GM12878 (cell line): ENCODE results near the gene GNAT1. TPM values are rescaled to one million over a fixed set of nuclear protein-coding genes. Genes with fewer than 3 reads are reported as not detected.

ENCODE experiments used
- ATAC-seq: fragments of 200-7000 bp; cut with Tn5 transposase; 3 replicates; pipeline ENCODE4 v1.9.1; 2020; ENCODE audit warnings: mild to moderate bottlenecking, moderate library complexity
- BruUV-seq: library from RNA; stranded (reverse); fragments of 400-500 nt; replicated peaks from 2 replicates; lab custom pipeline; 2021; lab: Mats Ljungman, UMichigan
- CTCF ChIA-PET: fragments of 300-600 bp; sonication (Branson Sonifier 250); formaldehyde crosslinking; extraction: SDS; loops from one replicate; lab custom pipeline; 2021; ENCODE audit warnings: inconsistent platforms; lab: Yijun Ruan, JAX
- POLR2A ChIA-PET: fragments of 350-600 bp; formaldehyde crosslinking; extraction: SDS; loops from one replicate; lab custom pipeline; 2021; ENCODE audit warnings: inconsistent platforms; lab: Charles Lee
- RAD21 ChIA-PET: fragments of 300-600 bp; sonication (Branson Sonifier 250); formaldehyde crosslinking; loops from one replicate; lab custom pipeline; 2023; ENCODE audit warnings: antibody characterized with exemption; ENCODE audit not compliant: unreplicated experiment; lab: Charles Lee
- SMC1A ChIA-PET: fragments of 300-600 bp; sonication (Branson Sonifier 250); formaldehyde crosslinking; loops from one replicate; lab custom pipeline; 2023; ENCODE audit not compliant: unreplicated experiment, uncharacterized antibody; lab: Charles Lee
- DNase-seq: peaks from one replicate; pipeline ENCODE4 v3.0.0-alpha.2; 2011; ENCODE audit warnings: low read depth, low spot score
- FAIRE-seq: peaks from 3 replicates; lab custom pipeline; 2011; peaks lifted over from hg19 to GRCh38; lab: Jason Lieb, UNC
- H2AFZ ChIP-seq: 2 replicates; pipeline ENCODE4 v1.6.0; 2011; ENCODE audit warnings: low read depth, low read length, control low read depth; ENCODE audit not compliant: control insufficient read depth
- H3K27ac ChIP-seq: 2 replicates; pipeline ENCODE4 v1.5.1; 2011; ENCODE audit warnings: control low read depth; ENCODE audit not compliant: control insufficient read depth, insufficient read depth
- H3K27me3 ChIP-seq, 2 experiments: replicated peaks in 1 of 2; 2 replicates each; pipeline versions ENCODE4 v1.6.0 to v1.6.1; 2011; ENCODE audit warnings: low read length in 1 of 2; ENCODE audit not compliant: control insufficient read depth in 2 of 2, insufficient read depth in 2 of 2
- H3K36me3 ChIP-seq, 2 experiments: 2 replicates each; pipeline ENCODE4 v1.5.1; 2011; ENCODE audit warnings: low read length in 1 of 2; ENCODE audit not compliant: control insufficient read depth in 2 of 2, insufficient read depth in 2 of 2
- H3K4me1 ChIP-seq: 2 replicates; pipeline ENCODE4 v1.6.1; 2011; ENCODE audit warnings: mild to moderate bottlenecking, low read length, moderate library complexity, mixed read lengths; ENCODE audit not compliant: control insufficient read depth, insufficient read depth
- H3K4me2 ChIP-seq: 2 replicates; pipeline ENCODE4 v1.6.0; 2011; ENCODE audit warnings: control low read depth; ENCODE audit not compliant: control insufficient read depth, insufficient read depth
- H3K4me3 ChIP-seq: fragments of 200-600 bp; sonication (generic); 2 replicates; pipeline ENCODE4 v1.5.1; 2016
- H3K79me2 ChIP-seq: 2 replicates; pipeline ENCODE4 v1.6.0; 2011; ENCODE audit warnings: low read length; ENCODE audit not compliant: control insufficient read depth, insufficient read depth
- H3K9ac ChIP-seq: 2 replicates; pipeline ENCODE4 v1.8.0; 2011; ENCODE audit warnings: low read length, control low read depth, mixed read lengths; ENCODE audit not compliant: control insufficient read depth, insufficient read depth
- H3K9me3 ChIP-seq: replicated peaks from 3 replicates; pipeline ENCODE4 v1.5.1; 2011; ENCODE audit warnings: mild to moderate bottlenecking, low read length; ENCODE audit not compliant: control insufficient read depth, insufficient read depth
- H4K20me1 ChIP-seq: 2 replicates; pipeline ENCODE4 v1.6.0; 2011; ENCODE audit not compliant: control insufficient read depth, insufficient read depth
- HCFC1 ChIP-seq: fragments of 150-350 bp; IDR thresholded peaks from 2 replicates; pipeline ENCODE4 v1.6.1; 2014; ENCODE audit warnings: low read length
- IRF4 ChIP-seq: IDR thresholded peaks from 2 replicates; pipeline ENCODE4 v1.6.1; 2011; ENCODE audit warnings: low read depth, low read length
- MEF2B ChIP-seq: fragments of 450-650 bp; IDR thresholded peaks from 2 replicates; pipeline ENCODE4 v1.6.1; 2018; ENCODE audit warnings: mild to moderate bottlenecking, moderate library complexity; ENCODE audit not compliant: partially characterized antibody, poor library complexity, severe bottlenecking
- NFXL1 ChIP-seq: fragments of 450-650 bp; IDR thresholded peaks from 2 replicates; pipeline ENCODE4 v1.6.1; 2017; ENCODE audit warnings: antibody characterized with exemption, mild to moderate bottlenecking, borderline replicate concordance
- NR2C2 ChIP-seq: IDR thresholded peaks from 2 replicates; pipeline ENCODE4 v1.6.1; 2011; ENCODE audit warnings: borderline replicate concordance, low read depth; ENCODE audit not compliant: control insufficient read depth, insufficient read length
- NRF1 ChIP-seq: conservative IDR thresholded peaks from 2 replicates; pipeline ENCODE4 v1.6.1; 2011; ENCODE audit warnings: mild to moderate bottlenecking, low read depth, low read length, improper control_type of control experiment
- TCF7 ChIP-seq: IDR thresholded peaks from 2 replicates; pipeline ENCODE4 v1.6.1; 2014; ENCODE audit warnings: antibody characterized with exemption, borderline replicate concordance
- WGBS: methylation state at CpG from one replicate; pipeline ENCODE4 v1.1.6; 2016; ENCODE audit warnings: low lambda C conversion rate; ENCODE audit not compliant: insufficient replicate concordance, insufficient coverage; ENCODE audit errors: missing lambda C conversion rate; 5-methylcytosine and 5-hydroxymethylcytosine counted together
- in situ Hi-C: fragments of 300-500 bp; cut with MboI; formaldehyde crosslinking; loops from 9 replicates; pipeline ENCODE4 v1.14.3; 2018; ENCODE audit warnings: mixed read lengths
- intact Hi-C: fragments of 100-400 bp; cut with micrococcal nuclease; formaldehyde crosslinking; loops from one replicate; pipeline ENCODE4 v1.14.2; 2022; ENCODE audit not compliant: unreplicated experiment
- polyA plus RNA-seq, 11 experiments: library from polyadenylated mRNA; depleted of rRNA in 4 of 11; unstranded in 6 of 11; stranded (reverse) in 5 of 11; fragments of >200 nt; fragmentation: Nextera tagmentation in 4 of 11; fragmentation: Illumina TruSeq in 1 of 11; extraction: Ambion mirVana in 4 of 11; extraction: Trizol in 1 of 11; gene quantifications; 1 replicate in 1 of 11; 2 replicates in 10 of 11; pipeline versions ENCODE4 v1.2.1 to v1.2.3, GENCODE V29; 2011 to 2016; ENCODE audit warnings: inconsistent platforms in 2 of 11, missing spikeins in 2 of 11, low read depth in 1 of 11
- total RNA-seq, 4 experiments: library from RNA; depleted of rRNA in 3 of 4; stranded (reverse); fragments of >200 nt in 3 of 4; fragmentation: Illumina TruSeq in 1 of 4; extraction: Trizol in 1 of 4; gene quantifications; 2 replicates each; pipeline versions ENCODE4 v1.2.1 to v1.2.3, GENCODE V29; 2013 to 2021
- TF ChIP-seq, protein P1 (sequence below): fragments of 450-650 bp; conservative IDR thresholded peaks from 2 replicates; pipeline ENCODE4 v1.6.1; 2017; ENCODE audit warnings: mild to moderate bottlenecking, moderate library complexity
- TF ChIP-seq, protein P2 (sequence below): fragments of 450-650 bp; IDR thresholded peaks from 2 replicates; pipeline ENCODE4 v1.6.1; 2014; ENCODE audit warnings: mild to moderate bottlenecking
- TF ChIP-seq, protein P3 (sequence below): IDR thresholded peaks from 2 replicates; pipeline ENCODE4 v1.6.1; 2012; ENCODE audit warnings: mild to moderate bottlenecking, low read depth, low read length

GNAT1 gene
- total and polyA plus RNA-seq, 10 of the 15 experiments (the other 5 are each of a cell fraction or from before 2014, with no cell fraction given), result not detected

DNA sequence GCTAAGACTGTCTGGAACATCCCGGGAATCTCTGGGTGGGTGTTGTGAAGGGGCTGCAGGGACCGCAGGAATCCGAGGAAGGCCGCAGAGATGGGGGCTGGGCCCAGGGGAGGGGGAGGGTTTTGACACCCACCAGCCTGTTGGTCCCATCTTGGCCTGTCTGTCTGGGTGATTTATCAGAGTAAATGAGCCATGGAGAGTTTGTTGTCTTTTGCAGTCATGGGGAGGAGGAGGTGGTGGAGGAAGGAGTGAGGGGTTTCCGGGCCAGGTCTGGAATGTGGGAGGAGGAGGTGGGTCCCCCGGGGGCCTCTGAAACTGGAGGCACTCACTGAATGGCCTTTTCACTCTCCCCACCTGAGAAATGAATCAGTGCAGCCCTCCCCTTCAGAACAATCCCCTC, 24.8 kb upstream of the GNAT1 start (continued):
- TF ChIP-seq, protein P1, sequence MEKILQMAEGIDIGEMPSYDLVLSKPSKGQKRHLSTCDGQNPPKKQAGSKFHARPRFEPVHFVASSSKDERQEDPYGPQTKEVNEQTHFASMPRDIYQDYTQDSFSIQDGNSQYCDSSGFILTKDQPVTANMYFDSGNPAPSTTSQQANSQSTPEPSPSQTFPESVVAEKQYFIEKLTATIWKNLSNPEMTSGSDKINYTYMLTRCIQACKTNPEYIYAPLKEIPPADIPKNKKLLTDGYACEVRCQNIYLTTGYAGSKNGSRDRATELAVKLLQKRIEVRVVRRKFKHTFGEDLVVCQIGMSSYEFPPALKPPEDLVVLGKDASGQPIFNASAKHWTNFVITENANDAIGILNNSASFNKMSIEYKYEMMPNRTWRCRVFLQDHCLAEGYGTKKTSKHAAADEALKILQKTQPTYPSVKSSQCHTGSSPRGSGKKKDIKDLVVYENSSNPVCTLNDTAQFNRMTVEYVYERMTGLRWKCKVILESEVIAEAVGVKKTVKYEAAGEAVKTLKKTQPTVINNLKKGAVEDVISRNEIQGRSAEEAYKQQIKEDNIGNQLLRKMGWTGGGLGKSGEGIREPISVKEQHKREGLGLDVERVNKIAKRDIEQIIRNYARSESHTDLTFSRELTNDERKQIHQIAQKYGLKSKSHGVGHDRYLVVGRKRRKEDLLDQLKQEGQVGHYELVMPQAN, result no peak
- no peak for TF ChIP-seq NFXL1
- TF ChIP-seq, all 136 proteins: peak for 0

DNA sequence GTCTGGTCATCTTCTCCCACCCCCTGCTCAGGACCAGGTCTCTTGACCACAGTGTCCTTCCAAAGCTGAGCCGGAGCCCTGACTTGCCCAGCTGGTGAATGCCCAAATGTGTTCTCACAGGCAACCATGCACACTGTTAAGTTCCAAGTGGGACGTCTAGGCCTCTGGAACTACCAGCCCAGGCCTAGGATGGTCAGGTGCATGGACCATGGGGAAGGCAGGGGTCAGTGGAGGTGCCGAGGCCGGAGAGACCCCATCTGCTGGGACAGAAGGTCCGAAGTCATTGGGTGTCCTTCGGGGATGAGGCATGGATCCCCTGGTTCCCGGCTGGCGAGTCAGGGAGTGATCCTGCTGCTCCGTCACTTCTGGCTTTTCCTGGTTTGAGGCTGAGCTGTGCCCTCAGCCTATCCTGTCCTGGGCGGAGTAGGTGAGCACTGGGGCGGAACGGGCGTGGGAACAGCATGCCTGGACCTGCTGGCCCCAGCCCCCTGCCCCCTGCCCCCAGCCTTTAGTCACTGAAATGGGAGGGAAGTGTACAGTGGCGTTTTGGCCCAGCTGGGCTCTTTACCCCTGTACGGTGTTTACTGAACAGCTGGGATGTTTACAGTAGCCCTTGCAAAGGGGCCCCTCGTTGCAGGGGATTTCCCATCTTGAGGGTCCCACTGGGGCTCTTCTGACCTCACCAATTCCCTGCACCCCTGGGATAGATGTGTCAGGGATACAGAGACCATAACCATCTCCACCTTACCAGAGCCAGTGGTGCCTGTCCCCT, 24.2 kb upstream of the GNAT1 start:
- H3K9ac ChIP-seq, result no peak overlapping the region
- H3K9me3 ChIP-seq, result no peaks in the 10 kb centered on the region
- H3K4me1 ChIP-seq, result no peaks in the 10 kb centered on the region
- ATAC-seq (no peak), DNase-seq (no peak), FAIRE-seq (no peak)
- no peaks in the 10 kb centered on the region for H3K79me2 ChIP-seq
- H2AFZ ChIP-seq, result no peak overlapping the region
- H3K4me3 ChIP-seq, result no peak overlapping the region
- intact Hi-C loops (no loop called here), in situ Hi-C loops (no loop called here)
- SMC1A ChIA-PET, result no interaction called here
- no peak overlapping the region for H3K4me2 ChIP-seq
- 21% methylated on average over 15 of the region's 16 CpGs for WGBS
- H4K20me1 ChIP-seq, result no peaks in the 10 kb centered on the region; the same call in 1 of the 2 replicates
- POLR2A ChIA-PET, result no interaction called here
- RAD21 ChIA-PET, result no interaction called here
- CTCF ChIA-PET, result no interaction called here
- H3K27me3 ChIP-seq, result no peaks in the 10 kb centered on the region; a peak in 1 of 4 replicates
- H3K36me3 ChIP-seq, result no peaks in the 10 kb centered on the region
- no TSS peak for BruUV-seq
- H3K27ac ChIP-seq, result no peak overlapping the region
- TF ChIP-seq MEF2B (no peak), TCF7 (no peak), NR2C2 (no peak), IRF4 (no peak), NRF1 (no peak), HCFC1 (no peak)
- TF ChIP-seq, protein P2, sequence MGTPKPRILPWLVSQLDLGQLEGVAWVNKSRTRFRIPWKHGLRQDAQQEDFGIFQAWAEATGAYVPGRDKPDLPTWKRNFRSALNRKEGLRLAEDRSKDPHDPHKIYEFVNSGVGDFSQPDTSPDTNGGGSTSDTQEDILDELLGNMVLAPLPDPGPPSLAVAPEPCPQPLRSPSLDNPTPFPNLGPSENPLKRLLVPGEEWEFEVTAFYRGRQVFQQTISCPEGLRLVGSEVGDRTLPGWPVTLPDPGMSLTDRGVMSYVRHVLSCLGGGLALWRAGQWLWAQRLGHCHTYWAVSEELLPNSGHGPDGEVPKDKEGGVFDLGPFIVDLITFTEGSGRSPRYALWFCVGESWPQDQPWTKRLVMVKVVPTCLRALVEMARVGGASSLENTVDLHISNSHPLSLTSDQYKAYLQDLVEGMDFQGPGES, result no peak
- TF ChIP-seq, protein P3, sequence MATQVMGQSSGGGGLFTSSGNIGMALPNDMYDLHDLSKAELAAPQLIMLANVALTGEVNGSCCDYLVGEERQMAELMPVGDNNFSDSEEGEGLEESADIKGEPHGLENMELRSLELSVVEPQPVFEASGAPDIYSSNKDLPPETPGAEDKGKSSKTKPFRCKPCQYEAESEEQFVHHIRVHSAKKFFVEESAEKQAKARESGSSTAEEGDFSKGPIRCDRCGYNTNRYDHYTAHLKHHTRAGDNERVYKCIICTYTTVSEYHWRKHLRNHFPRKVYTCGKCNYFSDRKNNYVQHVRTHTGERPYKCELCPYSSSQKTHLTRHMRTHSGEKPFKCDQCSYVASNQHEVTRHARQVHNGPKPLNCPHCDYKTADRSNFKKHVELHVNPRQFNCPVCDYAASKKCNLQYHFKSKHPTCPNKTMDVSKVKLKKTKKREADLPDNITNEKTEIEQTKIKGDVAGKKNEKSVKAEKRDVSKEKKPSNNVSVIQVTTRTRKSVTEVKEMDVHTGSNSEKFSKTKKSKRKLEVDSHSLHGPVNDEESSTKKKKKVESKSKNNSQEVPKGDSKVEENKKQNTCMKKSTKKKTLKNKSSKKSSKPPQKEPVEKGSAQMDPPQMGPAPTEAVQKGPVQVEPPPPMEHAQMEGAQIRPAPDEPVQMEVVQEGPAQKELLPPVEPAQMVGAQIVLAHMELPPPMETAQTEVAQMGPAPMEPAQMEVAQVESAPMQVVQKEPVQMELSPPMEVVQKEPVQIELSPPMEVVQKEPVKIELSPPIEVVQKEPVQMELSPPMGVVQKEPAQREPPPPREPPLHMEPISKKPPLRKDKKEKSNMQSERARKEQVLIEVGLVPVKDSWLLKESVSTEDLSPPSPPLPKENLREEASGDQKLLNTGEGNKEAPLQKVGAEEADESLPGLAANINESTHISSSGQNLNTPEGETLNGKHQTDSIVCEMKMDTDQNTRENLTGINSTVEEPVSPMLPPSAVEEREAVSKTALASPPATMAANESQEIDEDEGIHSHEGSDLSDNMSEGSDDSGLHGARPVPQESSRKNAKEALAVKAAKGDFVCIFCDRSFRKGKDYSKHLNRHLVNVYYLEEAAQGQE, result no peak
